ENCODE measurements around the gene RNU6-1.

The RNU6-1 gene

DNA sequence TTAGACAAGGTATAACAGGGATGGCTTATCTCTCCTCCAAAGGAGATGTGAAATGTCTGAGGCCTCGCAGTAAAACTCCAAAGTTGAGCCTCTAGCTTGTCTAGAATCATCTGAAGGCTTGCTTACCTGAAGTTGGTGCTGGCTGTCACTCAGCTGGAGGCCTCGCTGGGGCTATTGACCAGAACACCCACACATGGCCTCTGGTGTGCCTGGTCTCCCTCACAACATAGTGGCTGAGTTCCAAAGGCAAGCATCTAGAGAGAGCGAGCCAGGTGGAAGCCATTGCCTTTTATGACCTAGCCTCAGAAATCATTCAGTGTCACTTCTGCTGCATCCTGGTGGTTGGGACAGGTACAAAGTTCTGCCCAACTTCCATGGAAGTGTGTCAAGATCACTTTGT is 17.4 kb upstream of the RNU6-1 start:
- no peak for DNase-seq (ENCODE audit: low read depth)

DNA sequence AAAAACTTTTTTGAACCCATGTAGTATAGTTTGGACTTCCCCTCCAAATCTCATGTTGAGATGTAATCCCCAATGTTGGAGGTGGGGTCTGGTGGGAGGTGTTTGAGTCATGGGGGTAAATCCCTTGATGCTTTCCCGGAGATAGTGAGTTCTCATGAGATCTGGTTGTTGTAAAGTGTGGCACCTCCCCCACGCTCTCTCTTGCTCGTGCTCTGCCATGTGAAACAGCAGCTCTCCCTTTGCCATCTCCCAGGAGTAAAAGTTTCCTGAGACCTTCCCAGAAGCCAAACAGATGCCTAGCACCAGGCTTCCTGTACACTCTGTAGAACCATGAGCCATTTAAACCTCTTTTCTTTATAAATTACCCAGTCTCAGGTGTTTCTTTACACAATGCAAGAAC is 16.0 kb upstream of the RNU6-1 start:
- no peak for DNase-seq (ENCODE audit: low read depth)

DNA sequence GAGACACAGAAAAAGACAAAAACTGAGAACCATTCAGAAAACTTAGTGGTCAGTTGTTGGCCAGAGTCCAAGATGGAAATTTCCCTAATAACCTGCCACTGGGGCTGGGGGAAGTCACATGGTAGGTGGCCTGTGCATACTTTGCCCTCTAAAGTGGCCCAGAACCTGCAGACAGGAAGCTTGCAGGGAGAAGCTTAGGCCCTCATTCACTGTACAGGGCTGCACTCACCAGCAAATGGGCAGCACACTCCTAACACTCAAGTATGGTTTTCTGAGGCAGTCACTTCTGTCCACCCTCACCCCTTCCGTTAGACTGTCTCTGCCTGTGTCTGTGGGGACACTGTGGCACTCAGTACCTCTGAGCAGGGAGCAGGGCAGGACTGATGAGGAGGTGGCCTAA is 14.5 kb upstream of the RNU6-1 start:
- DNase-seq (ENCODE audit: low read depth), result no peak

DNA sequence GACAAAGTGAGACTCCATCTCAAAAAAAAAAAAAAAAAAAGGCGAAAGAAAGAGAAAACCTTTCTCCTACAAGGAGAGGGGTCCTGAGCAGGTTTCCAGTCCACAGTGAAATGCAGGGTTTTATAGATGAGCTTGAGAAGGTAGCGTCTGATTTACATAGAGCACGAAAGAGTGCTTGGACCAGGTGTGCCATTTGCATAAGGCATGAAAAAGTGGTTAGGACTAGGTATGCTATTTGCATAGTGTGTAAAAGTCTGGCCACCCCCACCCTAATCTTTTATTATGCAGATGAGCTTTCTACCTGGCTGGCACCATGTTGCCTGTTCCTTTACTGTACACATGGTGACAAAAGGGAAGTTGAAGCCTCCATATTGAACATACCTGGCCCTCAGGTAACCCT is 13.6 kb upstream of the RNU6-1 start:
- DNase-seq (ENCODE audit: low read depth), result no peak

DNA sequence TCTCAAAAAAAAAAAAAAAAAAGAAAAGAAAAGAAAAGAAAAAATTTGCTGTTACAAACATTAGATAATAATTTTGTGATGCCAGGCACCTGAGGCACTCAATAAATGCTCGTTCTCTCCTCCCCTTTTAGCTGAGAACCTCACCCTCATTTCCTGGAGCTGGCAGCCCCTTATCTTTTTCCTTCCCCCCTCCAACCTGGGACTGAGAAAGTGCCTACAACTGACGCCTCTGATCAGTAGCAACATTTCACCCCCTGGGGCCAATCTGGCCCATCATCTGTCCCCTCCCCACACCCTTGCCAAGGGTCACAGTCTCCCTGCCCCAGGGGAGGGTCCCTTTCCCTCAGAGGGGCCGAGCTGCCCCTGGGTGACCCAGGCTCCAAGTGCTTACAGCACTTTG is 12.6 kb upstream of the RNU6-1 start:
- DNase-seq (ENCODE audit: low read depth), result no peak

DNA sequence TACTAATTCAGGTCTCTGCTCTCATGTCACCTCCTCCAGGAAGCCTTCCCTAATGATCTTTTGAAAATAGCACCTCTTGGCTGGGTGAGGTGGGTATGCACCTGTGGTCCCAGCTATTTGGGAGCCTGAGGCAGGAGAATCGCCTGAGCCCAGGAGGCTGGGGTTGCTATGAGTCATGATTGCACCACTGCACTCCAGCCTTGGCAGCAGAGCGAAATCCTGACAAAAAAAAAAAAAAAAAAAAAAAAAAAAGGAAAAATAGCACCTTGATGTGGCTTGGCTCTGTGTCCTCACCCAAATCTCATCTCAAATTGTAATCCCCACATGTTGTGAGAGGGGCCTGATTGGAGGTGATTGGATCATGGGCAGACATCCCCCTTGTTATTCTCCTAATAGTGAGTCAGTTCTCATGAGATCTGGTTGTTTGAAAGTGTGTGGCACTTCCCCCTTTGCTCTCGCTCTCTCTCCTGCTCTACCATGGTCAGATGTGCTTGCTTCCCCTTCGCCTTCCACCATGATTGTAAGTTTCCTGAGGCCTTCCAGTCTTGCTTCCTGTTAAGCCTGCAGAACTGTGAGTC is 11.2 kb upstream of the RNU6-1 start:
- DNase-seq (ENCODE audit: low read depth), result no peak

DNA sequence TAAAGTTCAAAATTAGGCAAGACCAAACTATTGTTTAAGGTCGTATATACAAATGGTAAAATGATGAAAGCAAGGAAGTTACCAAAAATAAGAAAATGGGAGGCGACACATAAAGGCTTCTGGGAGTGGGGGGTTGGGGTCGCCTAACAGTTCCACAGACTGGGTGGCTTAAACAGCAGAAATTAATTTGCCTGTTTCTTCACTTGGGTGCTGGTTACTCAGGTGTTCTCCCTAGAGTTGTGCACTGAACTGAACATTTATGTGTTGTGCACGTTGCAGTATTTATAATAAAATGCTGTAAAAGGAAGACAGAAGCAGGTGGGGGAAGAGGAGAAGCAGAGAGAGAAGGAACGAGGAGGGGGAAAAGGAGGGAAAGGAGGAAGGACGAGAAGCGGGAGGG is 10.5 kb upstream of the RNU6-1 start:
- DNase-seq (ENCODE audit: low read depth), result no peak

DNA sequence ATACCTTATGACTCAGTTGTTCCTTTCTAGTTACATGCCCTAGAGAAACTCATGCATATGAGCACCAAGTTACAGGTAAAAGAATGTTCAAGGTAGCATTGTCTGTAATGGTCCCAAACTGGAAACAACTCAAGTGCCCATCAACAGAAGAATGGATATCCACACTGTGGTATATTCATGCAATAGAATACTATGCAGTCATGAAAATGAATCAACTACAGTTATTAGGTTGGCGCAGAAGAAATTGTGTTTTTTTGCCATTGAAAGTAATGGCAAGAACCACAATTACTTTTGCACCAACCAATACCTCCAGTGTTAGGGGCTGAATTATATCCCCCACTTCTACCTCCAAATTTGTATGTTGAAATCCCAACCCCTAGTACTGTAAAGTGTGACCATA is 9.7 kb upstream of the RNU6-1 start:
- DNase-seq (ENCODE audit: low read depth), result no peak

DNA sequence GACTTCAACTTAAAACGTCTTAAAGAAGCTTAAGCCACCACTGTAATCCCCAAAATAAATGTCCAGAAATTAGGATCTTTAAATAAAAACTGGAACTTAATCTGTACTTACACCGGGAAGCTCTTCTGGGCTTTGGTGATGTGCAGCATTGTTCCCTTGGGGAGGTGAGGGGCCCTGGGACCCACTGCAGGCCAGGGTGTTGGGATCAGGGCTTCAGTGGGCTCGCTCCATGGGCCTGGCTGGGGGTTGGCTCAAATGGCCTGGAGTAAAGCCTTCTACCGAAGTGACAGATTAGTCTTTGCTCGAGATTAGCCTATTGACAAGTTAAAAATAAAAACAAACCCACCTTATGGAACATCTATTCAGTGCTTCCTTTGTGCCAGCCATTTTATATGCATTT is 6.1 kb upstream of the RNU6-1 start:
- no peak for DNase-seq (ENCODE audit: low read depth)

DNA sequence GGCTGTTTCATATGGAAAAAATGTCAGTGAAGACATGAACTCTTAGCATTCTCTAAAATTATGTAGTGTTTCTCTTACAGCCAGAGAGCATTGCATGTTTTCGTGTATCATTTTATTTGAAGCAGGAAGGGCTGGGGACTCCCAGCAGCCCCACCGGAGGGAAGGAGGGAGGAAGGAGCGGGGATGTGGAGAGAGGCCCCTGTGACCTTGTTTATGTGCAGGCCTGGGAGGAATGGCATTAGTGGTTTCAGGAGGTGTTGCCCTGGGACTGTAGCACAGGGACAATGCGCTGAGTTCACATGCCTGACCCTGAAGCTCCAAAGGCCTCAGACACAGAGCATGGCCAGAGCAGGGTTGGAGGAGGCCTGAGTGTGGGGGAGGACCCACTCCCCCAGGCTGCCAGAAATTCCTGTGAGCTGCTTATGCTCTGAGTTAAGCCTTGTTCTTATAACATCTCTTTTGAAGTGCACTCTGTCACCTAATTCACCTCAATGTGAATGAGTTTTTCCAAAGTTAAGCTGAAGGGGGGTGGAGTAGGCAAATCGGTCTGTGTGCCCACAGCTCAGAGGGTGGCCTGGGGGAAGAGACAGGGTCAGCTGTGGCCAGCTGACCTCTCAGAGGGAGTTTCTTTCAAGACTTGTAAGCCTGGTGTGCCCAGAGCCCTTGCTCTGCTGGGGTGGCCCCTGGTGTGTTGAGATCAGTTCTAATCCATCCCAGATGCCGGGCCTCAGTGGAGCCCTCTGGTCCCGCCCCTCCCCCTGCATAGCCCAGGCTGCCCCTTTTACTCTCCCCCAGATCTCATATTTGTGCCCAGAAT is 3.9 kb upstream of the RNU6-1 start:
- no peak for DNase-seq (ENCODE audit: low read depth)

DNA sequence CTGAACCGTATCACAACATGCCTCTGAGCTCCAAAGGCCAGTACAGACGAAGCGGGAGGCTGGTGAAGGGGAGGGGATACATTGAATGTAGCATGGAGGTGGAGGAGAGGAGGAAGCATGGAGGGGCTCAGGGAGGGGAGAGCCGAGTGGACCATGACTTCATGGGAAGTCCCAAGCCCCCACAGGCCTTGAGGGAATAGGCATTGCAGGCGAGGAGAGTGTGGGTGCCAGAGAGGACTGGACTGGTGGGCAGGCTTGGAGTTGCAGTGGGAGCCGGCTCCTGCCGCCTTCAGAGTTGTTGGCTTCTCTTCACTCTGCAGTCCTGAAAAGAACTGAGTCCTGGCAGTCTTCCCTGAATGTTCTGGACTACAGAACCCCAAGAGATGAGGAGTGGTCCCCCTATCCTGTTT is 3.3 kb upstream of the RNU6-1 start:
- no peak for DNase-seq (ENCODE audit: low read depth)

DNA sequence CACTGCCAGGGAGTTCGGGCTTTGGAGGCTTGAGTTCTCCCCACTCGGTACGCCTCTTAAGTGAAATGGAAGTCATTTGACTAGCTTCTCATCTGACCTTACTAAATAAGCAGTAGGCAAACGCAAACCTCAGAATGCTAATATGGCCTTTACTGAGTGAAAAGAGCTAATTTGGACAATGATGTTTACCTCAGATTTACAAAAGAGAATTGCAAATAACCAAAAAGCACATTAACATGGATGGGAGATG is 1.6 kb upstream of the RNU6-1 start:
- no peak for DNase-seq (ENCODE audit: low read depth)

DNA sequence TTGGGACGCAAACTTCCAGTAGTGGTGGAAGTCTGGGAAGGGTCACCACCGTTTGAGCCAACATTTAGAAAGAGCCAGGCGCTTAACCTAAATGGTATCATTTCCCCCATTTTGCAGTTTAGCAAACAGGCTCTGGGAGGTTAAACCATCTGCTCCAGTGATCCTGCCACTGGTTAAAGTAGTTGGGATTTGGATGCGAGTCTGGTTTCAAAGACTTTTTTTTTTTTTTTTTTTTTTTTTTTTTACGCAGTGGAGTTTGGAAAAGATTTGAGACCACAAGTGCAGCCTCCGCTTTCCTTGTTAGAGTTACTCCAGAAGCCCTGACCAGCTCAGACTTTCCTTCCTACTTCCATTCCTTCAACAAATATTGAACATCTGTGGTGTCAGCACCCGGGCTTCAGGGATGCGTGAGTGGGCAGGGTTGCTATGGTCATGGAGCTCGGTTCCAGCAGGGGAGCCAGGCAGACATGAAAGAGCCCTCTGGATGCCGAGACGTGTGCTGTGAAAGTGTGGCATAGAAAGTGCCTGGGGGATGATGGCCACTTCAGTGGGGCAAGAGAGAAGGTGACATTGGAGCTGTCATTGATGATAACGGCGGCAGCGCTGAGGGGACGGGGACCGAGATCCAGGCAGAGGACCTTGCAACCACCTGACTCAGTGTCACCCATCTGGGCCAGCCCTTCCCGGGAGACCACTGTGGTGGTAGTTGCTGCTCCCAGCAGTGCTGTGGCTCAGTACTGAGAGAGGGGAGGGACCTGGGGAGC is 1.1 kb upstream of the RNU6-1 start:
- no peak for DNase-seq (ENCODE audit: low read depth)

DNA sequence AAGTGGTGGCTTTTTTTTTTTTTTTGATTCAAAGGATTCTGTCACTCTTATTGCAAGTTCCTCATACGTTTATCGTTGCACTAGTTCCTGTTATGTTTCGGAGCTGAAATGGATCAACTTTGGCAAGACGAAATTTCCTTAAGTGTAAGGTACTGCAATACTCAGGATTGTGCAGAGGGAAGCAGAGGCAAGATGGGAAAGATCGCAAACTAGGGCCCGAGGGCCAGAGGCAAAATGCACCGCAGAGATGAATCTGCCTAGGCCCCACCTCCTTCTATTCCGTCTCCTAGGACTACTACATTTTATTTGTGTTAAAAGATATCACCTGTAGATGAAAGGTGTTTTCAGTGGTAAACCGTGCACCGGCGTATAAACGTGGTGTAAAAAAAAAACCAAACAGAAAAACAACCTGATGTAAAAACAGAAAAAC is 331 bp downstream of the RNU6-1 start:
- DNase-seq (ENCODE audit: low read depth), result no peak

DNA sequence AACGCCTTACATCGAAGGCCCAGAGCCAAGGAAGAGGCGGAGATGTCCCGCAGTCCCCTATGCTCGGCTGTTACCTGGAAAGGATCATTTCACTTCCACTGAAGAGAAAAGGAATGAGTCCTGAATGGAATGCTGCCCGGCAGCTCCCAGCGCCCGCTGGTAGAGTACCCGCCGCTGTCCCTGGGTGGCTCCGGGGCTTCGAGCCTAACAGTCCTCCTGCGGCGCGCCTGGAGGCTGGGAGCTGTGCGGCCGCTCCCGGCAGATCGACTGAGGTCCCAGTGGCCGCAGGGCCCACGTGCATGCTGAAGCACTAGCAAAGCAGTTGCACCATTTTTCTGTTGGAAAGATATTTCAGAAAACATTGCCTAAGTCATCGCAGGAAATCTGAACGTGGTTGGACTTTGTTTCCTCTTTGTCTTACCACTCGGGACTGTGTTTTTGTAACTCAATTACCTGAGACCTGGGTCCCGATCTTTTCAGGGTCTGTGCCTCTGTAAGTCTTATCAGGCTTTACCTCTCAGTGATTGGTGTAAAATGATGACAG is 984 bp downstream of the RNU6-1 start:
- no peak for DNase-seq (ENCODE audit: low read depth)

DNA sequence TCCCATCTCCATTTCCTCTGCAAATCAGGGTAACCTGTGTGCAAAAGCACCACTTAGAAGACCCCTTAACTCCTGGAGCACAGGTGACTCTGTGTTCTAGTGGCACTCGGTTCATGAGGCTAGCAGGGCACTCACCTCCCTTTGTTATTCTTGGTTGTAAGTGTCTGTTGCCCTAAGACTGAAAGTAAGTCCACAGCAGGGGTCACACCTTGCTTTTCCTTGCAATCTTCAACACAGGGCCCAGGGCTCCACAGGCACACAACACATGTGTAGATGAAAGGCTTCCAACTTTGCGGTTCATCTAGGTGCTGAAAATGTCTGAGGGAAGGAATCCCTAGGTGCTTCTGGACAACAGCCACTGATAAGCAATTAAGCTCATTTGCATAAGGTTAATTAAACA is 2.9 kb downstream of the RNU6-1 start:
- no peak for DNase-seq (ENCODE audit: low read depth)

DNA sequence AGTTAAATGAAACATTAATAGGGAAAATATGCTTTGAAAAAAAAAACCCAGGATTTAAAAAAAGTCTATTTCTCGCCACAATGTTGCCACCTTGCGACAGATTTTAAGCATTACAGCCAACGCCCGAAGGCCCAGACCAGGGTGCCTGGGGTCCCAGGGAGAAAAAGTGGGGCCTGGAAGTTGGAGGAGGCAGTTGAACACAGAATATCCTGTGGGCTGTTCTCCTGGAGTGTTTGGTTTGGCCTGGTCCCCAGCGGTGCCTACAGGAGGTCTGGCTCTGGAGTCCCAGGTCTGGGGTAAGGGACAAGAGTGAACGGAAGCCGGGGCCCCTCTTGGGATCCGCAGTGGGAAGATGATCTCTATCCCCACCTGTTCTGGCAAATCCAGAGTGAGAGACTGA is 3.4 kb downstream of the RNU6-1 start:
- DNase-seq (ENCODE audit: low read depth), result no peak

DNA sequence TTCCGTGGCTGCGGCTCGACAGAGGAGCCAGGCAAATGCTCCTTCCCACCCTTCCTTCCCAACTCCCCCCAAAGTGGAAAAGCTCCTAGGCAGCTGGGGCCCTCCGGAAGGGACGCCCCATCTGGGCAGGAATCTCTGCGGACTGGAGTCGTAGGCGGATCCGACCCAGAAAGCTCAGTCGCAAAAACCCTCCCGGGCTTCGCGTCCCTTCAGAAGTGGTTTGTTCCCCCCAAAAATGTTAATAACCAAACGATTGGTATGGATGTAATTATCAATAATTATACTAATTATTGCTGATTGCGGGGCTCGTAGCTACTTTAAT is 3.8 kb downstream of the RNU6-1 start:
- DNase-seq (ENCODE audit: low read depth), result no peak

DNA sequence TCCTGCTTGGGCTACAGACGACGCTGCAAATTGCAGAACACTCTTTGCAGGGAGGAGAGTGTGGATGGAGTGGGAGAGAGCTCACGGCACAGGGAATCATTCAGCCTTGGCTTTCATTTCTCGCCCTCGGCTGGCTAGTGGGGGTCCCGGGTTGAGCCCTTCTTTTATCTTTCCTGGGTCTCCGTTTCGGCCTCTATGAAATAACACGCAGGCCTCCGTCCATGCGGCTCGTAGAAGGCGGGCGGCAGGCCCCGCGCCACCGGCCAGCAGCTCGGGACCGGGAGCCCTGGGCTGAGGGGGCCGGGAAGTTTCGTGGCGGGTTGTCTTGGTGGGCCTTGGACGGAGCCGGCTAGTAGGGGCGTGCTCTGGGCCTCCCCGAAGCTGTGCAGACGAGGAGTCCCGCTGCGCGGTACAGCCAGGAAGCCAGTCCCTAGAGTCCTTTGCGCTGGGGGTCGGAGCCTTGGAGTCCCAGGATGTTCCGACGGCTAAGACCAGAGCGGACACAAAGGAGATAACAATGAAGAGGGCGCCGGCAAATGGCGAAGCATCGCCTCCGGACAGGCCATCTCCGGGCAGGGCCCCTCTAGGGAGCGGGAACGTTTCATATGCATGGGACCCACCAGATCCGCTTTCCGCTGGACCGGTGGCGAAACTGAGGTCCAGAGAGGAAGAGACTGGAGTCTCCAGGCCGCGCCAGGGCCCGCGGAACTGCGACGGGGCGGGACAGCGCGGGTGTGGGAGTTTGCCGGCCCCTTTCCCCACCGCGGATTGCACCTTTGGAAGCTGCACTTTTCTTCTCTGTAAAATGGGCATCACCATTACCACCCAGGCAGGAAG is 4.3 kb downstream of the RNU6-1 start:
- DNase-seq (ENCODE audit: low read depth), result no peak

DNA sequence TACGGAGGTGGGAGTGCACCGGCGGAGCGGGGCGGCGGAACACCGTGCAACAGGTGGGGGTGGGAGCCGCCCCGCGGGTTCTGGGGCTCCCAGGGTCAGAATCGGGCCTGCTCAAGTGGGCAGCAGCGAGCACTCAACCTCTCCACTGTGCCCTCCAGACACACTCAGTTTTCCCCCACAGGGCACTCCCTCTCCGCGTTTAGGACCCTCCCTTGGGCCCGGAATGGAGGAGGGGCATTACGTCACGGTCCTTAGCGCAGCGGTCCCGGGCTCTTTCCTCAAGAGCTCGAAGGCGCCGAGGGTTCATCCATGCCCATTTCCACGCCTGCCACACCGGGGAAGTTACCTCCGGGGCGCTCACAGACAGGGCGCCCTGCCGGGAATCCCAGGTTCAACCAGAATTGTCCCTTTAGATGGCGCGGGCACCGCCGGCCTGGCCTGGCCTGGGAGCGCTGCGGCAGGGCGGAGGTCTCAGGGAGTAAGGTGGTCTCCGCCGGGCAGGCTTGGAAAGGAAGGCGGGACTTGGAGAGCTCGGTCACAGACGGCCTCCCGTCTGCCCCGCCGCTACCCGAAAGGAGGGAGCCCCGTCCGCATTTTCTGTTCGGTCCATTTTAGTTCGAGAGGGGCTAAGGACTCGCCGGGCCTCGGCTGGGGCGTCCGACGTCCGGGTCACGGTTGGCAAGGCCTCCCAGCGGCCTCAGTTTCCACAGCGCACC is 5.1 kb downstream of the RNU6-1 start:
- DNase-seq (ENCODE audit: low read depth), result no peak

DNA sequence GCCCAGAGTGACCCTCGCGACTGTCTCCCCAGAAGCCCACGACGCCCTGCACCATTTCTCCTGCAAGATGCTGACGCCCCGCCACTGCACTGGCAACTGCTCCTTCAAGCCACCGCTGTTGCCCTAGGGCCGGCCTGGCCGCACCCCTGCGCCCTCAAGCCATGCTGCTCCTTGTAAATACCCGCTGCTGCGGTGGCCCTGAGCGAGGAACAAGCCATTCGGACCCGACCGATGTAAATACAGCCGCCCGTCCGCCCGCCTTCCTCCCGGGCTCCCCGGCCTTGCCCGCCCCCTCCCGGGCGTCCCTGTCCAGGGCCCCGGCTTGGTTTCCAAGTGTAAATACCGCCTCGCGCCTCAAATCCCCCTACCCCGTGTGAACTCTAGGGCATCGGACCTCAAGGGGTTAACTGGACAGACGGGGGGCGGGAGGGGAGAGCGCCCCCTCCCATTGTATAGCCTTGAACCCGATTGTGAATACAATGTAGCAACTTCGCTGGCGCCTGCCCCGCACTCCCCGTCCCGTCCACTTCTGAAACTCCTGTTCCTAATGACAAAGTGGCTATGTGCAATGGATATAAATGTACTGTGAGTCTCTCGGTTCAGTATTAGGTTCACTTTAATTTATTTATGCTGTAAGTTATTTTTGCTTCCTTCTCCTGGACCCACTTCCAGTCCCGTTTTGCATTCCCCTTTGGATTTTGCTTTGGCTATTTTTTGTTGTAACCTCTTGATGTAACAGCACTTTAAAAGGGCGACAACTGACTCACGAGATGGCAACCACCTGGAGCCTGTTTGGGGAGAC is 5.9 kb downstream of the RNU6-1 start:
- no peak for DNase-seq (ENCODE audit: low read depth)
